NT2/D1 (cell line): ENCODE results near the gene NTM.

Experiments used
- SUZ12 ChIP-seq: IDR thresholded peaks from 2 replicates; pipeline ENCODE4 v1.6.1; 2011; ENCODE audit not compliant: insufficient read length, insufficient read depth; ENCODE audit errors: extremely low read depth
- YY1 ChIP-seq: IDR thresholded peaks from 2 replicates; pipeline ENCODE4 v1.6.1; 2011; ENCODE audit not compliant: insufficient read length, insufficient read depth
- ZNF274 ChIP-seq: IDR thresholded peaks from 2 replicates; pipeline ENCODE4 v1.6.1; 2011; ENCODE audit warnings: mild to moderate bottlenecking, low read depth, low read length

- no peak for TF ChIP-seq ZNF274
- no peak for TF ChIP-seq YY1
- no peak for TF ChIP-seq SUZ12
Measured at GRCh38 chr11:132174362-132175255, 804.2 kb downstream of the NTM start.
